Right forelimb (tissue), 1 donor: ENCODE measurements around the gene MAOA.
"Not testable (repeated sequence)": the region's sequence is repeated elsewhere in the genome, so short reads cannot be mapped to it uniquely, and the experiment has no call there.

Experiments
- DNase-seq: peaks from one replicate; pipeline ENCODE4 v3.0.0-alpha.2; 2018

The MAOA gene

GRCh38 chrX:43664258-43664657 lies 8.2 kb downstream of the MAOA start:
- no peak for DNase-seq

GRCh38 chrX:43664708-43665107 lies 8.6 kb downstream of the MAOA start:
- DNase-seq: no peak

- DNase-seq: no peak
These were observed 10.3 kb downstream of the MAOA start for GRCh38 chrX:43666311-43666912.

GRCh38 chrX:43675965-43676628 lies 20.0 kb downstream of the MAOA start:
- DNase-seq: not testable (repeated sequence)

- DNase-seq: no peak
These were observed 21.0 kb downstream of the MAOA start for GRCh38 chrX:43676971-43677572.

GRCh38 chrX:43677993-43678392 lies 21.9 kb downstream of the MAOA start:
- no peak for DNase-seq

GRCh38 chrX:43679058-43679457 lies 23.0 kb downstream of the MAOA start:
- no peak for DNase-seq

GRCh38 chrX:43679778-43680177 lies 23.7 kb downstream of the MAOA start:
- DNase-seq: no peak

GRCh38 chrX:43682726-43683125 lies 26.6 kb downstream of the MAOA start:
- no peak for DNase-seq

GRCh38 chrX:43685221-43685620 lies 29.1 kb downstream of the MAOA start:
- no peak for DNase-seq

GRCh38 chrX:43688586-43688985 lies 32.5 kb downstream of the MAOA start:
- DNase-seq: no peak

- no peak for DNase-seq
These were observed 37.7 kb downstream of the MAOA start for GRCh38 chrX:43693602-43694406.

GRCh38 chrX:43699475-43699874 lies 43.4 kb downstream of the MAOA start:
- DNase-seq: no peak

- no peak for DNase-seq
These were observed 46.0 kb downstream of the MAOA start for GRCh38 chrX:43702079-43702524.

GRCh38 chrX:43702660-43703059 lies 46.6 kb downstream of the MAOA start:
- DNase-seq: no peak

- no peak for DNase-seq
These were observed 47.2 kb downstream of the MAOA start for GRCh38 chrX:43703211-43703791.

GRCh38 chrX:43706786-43707370 lies 50.8 kb downstream of the MAOA start:
- DNase-seq: no peak

GRCh38 chrX:43707812-43708548 lies 51.9 kb downstream of the MAOA start:
- DNase-seq: no peak

- no peak for DNase-seq
These were observed 60.0 kb downstream of the MAOA start for GRCh38 chrX:43716144-43716543.

GRCh38 chrX:43716696-43717095 lies 60.6 kb downstream of the MAOA start:
- DNase-seq: no peak

- DNase-seq: no peak
These were observed 61.1 kb downstream of the MAOA start for GRCh38 chrX:43717161-43717560.

GRCh38 chrX:43718081-43718480 lies 62.0 kb downstream of the MAOA start:
- DNase-seq: no peak
